ENCODE measurements around the gene VPS50.
"Not testable (repeated sequence)": the region's sequence is repeated elsewhere in the genome, so short reads cannot be mapped to it uniquely, and the experiment has no call there.

The VPS50 gene

GRCh38 chr7:93331706-93332105 is 99.5 kb downstream of the VPS50 start:
- DNase-seq (ENCODE audit: low spot score) = no peak

- DNase-seq (ENCODE audit: low spot score) = no peak
These were observed 100.0 kb downstream of the VPS50 start for GRCh38 chr7:93332172-93332571.

GRCh38 chr7:93337052-93337451 is 104.9 kb downstream of the VPS50 start:
- no peak for DNase-seq (ENCODE audit: low spot score)

GRCh38 chr7:93342178-93342577 is 110.0 kb downstream of the VPS50 start:
- DNase-seq (ENCODE audit: low spot score) = not testable (repeated sequence)

GRCh38 chr7:93350338-93350737 is 118.2 kb downstream of the VPS50 start:
- no peak for DNase-seq (ENCODE audit: low spot score)

- no peak for DNase-seq (ENCODE audit: low spot score)
These were observed 120.7 kb downstream of the VPS50 start for GRCh38 chr7:93352881-93353280.

GRCh38 chr7:93354815-93355214 is 122.6 kb downstream of the VPS50 start:
- DNase-seq (ENCODE audit: low spot score) = no peak

- DNase-seq (ENCODE audit: low spot score) = no peak
These were observed 127.5 kb downstream of the VPS50 start for GRCh38 chr7:93359520-93360198.

GRCh38 chr7:93361853-93362252 is 129.7 kb downstream of the VPS50 start:
- no peak for DNase-seq (ENCODE audit: low spot score)

- DNase-seq (ENCODE audit: low spot score) = no peak
These were observed 132.6 kb downstream of the VPS50 start for GRCh38 chr7:93364806-93365205.

- DNase-seq (ENCODE audit: low spot score) = no peak
These were observed 133.2 kb downstream of the VPS50 start for GRCh38 chr7:93365341-93365740.

GRCh38 chr7:93366816-93367215 is 134.7 kb downstream of the VPS50 start:
- DNase-seq (ENCODE audit: low spot score) = no peak

- no peak for DNase-seq (ENCODE audit: low spot score)
These were observed 135.1 kb downstream of the VPS50 start for GRCh38 chr7:93367254-93367653.

- not testable (repeated sequence) for DNase-seq (ENCODE audit: low spot score)
These were observed 138.8 kb downstream of the VPS50 start for GRCh38 chr7:93370937-93371336.

- no peak for DNase-seq (ENCODE audit: low spot score)
These were observed 141.4 kb downstream of the VPS50 start for GRCh38 chr7:93373537-93373936.

GRCh38 chr7:93374345-93374940 is 142.3 kb downstream of the VPS50 start:
- DNase-seq (ENCODE audit: low spot score) = peak; percentile 19

GRCh38 chr7:93375603-93376002 is 143.4 kb downstream of the VPS50 start:
- no peak for DNase-seq (ENCODE audit: low spot score)

- DNase-seq (ENCODE audit: low spot score) = no peak
These were observed 146.1 kb downstream of the VPS50 start for GRCh38 chr7:93378131-93378760.

- DNase-seq (ENCODE audit: low spot score) = no peak
These were observed 150.2 kb downstream of the VPS50 start for GRCh38 chr7:93382362-93382761.

GRCh38 chr7:93390660-93391059 is 158.5 kb downstream of the VPS50 start:
- DNase-seq (ENCODE audit: low spot score) = no peak

GRCh38 chr7:93392984-93393383 is 160.8 kb downstream of the VPS50 start:
- DNase-seq (ENCODE audit: low spot score) = no peak

- no peak for DNase-seq (ENCODE audit: low spot score)
These were observed 167.5 kb downstream of the VPS50 start for GRCh38 chr7:93399642-93400041.

- DNase-seq (ENCODE audit: low spot score) = no peak
These were observed 170.8 kb downstream of the VPS50 start for GRCh38 chr7:93402944-93403343.

GRCh38 chr7:93407239-93407638 is 175.1 kb downstream of the VPS50 start:
- no peak for DNase-seq (ENCODE audit: low spot score)
